ENCODE measurements around the gene TMC1. TPM values are rescaled to one million over a fixed set of nuclear protein-coding genes. Genes with fewer than 3 reads are reported as not detected.
A peak's percentile ranks its signal among the peaks of the same experiment; 100 is the strongest.

The TMC1 gene
- polyA plus RNA-seq, 1 donor: 1.3 TPM

DNA sequence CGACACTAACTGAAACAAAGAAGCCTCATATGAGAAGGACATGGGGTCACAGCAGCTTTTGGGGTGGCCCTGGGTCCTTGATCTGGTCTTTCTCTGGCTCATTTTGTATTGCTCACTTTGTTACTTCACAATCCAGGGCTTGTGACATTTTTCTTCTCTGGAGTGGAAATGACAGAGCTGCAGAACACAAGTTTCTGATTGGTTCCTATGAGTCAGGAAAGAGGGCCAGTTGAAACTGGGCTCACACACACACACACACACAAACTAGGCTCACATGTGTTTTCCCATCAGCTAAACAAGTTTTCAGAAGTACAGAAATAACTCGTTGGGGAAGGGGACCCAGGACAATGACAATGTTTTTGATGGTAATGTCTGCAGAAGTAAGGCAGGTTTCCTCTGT is 54.3 kb downstream of the TMC1 start:
- DNase-seq: no peak

DNA sequence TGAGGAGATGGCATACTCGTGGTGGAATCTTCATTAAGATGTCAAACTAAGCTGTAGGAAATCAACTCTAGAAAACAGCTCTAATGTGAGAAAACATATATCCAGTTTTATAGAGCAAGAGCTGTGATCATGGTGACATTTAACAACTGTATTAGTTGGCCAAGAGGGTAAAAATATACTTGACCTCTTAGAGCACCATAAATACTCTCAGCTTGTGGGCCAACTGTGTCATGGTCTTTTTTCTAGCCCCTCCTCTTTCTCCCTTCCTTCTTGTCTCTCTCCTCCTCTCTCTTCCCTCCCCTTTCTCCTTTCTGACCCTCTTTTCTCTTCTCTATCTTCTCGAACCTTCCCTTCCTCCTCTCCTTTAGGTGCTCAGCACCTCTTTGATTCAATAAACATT is 54.7 kb downstream of the TMC1 start:
- no peak for DNase-seq

DNA sequence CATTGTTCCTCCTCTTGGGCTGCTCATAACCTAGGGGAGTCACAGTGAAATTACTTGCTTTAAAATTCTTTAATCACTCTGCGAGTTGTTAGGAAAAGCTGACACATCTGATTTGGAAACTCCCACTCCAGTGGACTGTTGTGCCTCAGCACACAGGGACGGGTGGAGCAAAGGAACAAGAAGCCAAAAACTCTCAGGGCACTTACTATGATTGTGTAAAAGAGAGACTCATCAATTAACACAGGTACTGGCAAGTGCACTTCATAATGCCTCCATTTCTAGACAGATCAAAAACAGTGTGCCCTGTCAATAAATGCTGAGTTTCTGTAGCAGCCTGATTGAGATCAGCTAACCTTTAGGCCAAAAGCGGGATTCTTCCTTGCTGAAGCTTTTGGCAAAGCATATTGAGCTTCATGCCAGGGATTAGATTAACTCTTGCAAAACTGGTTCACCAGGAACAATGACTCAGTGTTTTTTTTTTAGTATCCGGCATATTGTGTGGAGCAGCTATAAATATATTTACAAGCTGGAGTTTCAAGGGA is 55.9 kb downstream of the TMC1 start:
- DNase-seq: no peak

DNA sequence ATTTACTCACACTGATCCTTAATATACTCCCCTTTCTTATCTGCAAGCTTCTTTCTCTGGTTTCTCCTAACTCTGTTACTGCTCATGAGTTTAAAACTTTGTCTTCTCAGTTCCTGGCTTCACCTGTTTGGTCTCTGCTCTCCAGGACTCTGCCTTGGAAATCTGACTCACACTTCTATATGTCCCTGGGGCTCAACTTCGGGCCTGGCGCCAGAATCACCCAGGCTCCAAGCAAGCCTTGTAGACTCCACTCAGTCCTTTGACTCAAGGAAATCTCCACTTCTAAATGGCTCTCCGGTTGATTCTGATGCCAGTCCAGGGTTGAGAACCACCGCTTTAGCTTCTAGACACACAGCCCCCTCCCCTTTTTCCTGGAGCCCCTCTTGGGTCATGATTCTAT is 57.8 kb downstream of the TMC1 start:
- DNase-seq: no peak

DNA sequence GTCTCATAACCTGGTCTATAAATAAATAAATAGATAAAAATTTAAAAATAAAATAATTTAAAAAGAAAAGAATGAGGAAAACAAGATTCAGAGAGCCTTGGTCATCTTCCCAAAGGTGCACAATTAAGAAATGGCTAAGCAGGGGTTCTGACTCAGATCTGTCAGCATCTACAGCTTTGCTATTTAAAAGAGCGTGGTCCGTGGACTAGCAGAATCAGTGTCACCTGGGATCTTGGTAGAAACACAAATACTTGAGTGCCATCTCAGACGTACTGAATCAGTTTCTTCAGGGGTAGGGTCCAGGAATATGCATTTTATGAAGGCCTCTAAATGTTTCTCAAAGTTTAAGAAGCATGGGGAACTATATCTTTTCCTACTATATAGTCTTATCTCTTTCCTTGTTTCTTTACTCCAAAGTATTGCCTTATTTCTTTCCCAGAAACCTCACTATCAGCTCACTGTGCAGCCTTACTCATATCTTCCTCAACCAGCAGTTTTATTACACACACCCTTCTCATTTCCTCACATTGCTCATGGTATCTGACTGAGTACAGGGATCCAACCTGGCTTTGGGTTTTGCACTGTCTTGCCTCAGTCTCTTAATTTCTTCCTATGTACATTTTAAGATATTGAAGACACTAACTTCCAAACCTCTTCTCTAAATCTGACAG is 58.6 kb downstream of the TMC1 start:
- DNase-seq: no peak

DNA sequence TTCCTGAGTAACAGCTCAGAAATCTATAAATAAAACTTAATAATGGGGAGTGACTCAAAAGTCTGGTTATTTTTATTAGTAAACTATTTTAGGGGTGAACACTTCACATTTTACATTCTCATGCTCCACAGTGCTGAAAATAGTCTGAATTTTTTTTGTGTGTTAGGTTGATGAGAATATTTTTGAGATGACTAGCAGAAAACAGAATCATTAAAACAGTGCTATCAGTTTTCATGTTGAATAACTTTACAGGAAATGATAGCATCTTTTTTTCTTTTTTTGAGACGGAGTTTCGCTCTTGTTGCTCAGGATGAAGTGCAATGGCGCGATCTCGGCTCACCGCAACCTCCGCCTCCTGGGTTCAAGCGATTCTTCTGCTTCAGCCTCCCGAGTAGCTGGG is 60.3 kb downstream of the TMC1 start:
- no peak for DNase-seq

DNA sequence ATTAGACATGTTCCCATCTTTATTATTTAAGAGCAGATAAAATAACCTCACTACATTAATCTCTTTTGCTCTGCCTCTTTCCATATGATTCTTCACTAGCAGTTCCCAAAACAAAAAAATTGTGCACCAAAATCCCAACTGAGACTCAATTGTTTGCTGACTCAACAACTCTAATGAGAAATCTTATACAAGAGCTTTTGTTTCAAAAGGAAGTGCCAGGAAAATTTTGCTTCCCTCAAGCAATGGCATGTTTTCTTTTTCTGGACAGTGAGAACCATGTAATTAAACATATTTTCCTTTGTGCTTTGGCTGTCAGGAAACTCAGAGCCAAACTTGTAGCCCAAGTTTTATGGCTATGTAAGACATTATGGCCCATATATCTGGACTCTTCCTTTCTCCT is 62.0 kb downstream of the TMC1 start:
- DNase-seq: no peak

DNA sequence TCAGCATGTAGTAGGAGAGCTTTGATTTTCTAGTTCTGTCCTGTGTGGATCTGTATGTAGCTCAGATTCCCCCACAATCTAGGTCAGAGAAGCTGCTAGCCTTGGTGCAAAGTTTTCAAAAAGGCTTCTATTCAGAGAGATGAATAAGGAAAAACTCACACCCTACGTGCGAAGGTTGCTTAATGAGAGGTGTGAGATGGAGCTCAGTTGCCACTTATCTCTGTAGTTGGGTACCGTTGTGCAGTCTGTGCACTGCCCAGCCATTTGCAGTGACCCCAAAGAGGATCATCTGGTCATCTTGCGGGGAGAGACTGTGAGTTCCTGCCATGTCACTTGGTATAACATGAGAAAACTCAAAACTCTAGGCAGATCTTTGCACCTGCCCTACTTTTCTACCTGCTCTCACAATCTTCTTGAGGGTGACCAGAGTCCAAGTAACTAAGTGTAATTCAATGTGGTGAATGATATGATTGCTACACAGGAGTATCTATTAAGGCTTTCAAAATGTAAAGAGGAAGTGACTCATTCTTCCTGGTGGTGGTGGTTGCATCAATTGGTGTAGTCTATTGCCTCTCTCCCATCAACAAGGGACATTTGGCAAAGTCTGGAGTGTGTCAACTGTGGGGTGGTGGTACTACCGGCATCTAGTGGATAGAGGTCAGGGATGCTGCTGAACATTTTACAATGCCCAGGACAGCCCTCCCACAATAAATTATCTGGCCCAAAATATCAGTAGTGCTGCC is 65.2 kb downstream of the TMC1 start:
- DNase-seq: no peak

DNA sequence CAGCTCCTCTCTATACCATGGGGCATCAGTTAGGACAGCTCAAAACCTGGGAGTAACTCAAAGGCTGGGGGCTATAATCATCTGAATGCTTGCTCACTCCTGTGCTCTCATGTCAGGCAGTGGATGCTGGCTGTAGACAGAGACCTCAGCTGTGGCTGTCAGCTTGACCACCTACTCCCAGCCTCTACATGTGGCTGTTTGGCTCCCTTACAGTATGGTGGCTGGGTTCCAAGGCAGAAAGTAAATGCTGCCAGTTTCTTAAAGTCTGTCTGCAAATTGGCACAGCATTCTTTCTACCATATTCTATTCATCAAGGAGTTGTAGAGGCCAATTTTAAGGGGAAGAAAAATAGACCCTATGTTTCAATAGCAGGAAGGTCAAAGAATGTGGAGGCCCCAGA is 66.9 kb downstream of the TMC1 start:
- DNase-seq: no peak

DNA sequence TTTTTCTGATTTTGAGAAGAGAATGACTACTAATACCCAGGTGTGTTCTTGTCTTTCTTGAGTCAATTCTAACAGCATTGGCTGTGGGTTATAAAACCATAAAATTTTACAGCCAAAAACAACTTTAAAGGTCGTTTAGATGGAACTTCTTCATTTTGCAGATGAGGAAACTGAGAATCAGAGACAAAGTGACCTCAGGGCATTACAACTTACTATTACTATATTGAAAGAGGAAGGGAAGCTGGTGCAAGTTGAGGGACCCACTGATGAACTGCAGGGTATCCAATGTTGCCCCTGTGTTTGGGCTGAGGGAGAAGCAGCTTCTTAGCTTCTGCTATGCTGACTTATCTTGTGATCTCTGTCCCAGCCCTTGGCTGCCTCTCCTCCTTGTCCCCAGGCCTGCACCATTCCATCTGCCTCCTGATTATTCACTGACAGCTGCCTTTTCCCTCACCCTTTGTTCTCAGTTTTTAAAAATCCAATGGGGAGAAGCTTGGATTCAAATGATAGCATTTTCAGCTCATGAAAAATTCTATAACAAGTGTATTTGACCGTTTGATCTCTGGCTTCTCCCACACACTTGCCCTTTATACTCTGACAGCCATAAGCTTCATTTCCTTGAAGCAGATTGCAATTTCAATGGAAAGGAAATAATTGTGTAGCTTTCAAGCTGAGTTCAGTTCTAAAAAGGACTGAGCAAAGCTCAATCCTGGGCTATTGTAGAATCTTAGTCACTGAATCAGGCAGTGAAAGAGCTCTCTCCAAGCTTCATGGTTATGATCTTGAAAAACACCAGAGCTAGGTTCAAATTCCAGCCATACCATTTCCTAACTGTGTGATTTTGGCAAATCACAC is 68.5 kb downstream of the TMC1 start:
- DNase-seq: no peak

DNA sequence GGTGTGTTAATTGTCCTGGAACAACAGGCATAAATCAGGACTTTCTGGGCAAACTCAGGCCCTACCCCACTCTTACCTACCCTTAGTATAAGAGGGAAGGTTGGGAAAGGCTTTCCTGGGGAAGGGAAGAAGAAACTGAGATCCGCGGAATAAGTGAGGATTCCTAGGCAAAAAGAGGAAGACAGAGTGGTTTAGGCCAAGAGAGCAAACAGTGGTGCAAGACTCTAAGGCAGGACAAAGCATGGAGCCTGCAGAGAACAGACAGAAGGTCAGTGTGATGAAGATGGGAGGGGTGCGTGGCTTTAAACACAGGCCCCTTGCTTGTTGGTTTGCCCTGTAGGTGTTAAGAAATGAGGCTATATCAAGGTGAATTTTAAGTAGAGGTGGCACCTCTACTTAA is 69.4 kb downstream of the TMC1 start:
- DNase-seq: no peak

DNA sequence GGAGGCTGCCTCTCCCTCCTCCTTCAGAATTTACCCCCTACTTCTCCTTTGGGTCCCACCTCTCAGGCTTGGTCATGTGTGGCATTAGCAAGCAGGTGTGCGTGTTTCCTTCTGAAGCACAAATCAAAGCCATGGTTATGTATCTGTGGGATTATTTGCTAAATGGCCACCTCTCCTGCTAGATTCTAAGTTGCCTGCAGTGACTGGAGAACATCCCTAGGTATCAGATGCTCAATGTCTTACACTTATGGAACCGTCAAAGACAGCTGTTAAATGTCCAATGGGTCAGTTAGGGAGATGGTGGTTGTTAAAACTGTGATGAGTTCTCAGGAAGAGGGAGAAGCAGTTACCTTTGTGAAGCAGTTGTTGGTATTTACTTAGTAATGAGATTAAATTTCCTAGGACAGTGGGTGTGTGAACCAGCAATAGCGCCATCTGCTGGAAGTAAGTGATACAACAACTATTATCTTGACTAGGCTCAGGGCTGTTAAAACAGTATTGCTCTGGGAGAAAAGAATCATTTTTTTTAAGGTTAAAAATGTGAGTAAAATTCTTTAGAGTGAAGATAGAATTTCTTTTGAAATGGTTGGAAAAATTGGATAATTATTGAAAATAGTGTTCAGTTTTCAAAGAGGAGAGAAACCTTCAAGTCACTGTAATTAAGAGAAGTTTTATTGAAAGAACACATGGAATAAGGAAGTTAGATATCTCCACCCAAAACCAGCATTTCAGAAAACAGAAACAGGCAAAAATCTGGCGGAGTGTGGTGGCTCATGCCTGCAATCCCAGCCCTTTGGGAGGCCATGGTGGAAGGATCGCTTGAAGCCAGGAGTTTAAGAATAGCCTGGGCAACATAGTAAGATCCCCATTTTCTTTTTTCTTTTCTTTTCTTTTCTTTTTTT is 71.3 kb downstream of the TMC1 start:
- DNase-seq: peak; percentile 56

DNA sequence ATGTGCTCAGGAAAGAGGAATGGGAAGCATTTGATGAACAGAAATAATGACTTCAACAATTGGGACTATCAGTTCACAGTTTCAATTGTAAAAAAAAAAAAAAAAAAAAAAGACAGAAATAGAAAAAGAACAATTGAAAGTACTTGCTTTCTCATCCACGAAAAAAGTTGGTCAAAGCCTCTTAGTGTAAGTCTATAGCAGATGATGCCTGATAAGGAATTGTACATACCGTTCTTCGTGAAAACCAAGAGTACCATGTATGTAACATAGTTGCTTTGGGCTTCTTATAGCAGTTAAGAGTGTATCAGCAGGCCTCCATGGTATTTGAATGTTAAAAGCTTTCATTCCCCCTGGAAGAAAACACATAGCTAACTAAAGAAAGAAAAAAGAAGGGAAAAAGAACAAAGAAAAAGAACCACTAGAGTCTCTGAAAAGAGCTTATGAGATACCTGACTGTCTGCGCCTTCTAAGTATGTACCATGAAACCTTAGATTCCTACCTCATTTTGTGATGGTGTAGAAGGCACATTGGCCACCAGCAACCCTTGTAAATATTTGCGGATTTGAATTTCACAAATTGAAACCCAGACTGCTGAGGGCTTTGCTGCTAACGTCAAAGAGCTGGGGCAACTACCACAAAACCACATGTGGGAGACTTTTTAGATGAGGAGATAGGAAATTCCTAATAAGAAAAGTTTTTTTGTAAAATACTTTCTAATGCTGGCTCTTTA is 75.2 kb downstream of the TMC1 start:
- DNase-seq: no peak

DNA sequence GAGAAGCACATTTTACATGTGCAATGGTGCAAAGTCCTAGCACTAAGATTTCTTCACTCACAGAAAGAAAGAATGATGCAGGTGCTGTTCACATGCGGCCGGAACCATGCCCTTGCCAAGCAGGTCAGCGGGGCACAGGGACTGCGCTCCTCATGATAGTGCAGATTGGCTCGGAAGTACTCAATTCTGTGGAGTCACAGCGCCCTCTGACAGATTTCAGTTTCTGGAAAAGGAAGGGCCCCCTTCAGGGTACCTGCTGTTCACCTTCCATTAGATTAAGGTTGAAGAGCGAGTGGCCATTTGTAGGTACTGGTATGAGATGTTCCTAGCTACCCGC is 75.7 kb downstream of the TMC1 start:
- no peak for DNase-seq

DNA sequence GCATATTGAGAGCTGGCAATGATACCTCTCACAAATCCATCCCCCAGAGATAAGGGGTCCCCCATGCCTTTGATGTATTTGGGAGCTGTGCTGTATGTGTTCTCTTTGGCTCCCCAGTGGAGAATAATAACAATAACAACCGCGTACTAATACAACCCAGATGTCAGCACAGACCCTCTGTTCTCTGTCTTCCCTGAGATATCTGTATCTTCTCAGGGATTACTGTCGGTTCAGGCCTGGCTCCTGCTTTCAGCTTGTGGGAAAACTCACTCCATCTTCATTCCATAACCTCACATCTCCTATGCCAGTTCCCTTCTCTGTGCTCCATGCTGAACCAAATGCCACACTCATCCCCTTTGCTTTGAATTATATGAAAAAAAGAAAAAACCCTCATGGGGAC is 76.2 kb downstream of the TMC1 start:
- no peak for DNase-seq

DNA sequence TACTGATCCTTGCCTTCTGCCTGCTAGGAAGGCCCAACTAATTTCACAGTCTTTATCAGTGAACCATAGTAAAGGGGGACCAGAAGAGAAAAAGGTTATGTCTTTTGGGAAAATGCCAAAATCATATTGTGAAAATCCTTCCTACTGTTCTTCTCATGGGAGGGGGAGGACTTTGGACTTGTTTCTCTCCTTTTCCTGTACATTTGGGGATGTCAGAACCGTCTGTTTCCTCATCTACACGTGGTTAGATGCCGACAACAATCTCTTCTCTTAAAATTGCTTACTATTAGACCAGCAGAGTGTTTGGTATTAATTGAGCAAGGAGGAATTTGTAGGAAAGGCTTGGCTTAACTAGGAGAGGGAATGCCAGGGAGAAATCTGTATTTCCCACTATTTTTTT is 77.2 kb downstream of the TMC1 start:
- DNase-seq: no peak

DNA sequence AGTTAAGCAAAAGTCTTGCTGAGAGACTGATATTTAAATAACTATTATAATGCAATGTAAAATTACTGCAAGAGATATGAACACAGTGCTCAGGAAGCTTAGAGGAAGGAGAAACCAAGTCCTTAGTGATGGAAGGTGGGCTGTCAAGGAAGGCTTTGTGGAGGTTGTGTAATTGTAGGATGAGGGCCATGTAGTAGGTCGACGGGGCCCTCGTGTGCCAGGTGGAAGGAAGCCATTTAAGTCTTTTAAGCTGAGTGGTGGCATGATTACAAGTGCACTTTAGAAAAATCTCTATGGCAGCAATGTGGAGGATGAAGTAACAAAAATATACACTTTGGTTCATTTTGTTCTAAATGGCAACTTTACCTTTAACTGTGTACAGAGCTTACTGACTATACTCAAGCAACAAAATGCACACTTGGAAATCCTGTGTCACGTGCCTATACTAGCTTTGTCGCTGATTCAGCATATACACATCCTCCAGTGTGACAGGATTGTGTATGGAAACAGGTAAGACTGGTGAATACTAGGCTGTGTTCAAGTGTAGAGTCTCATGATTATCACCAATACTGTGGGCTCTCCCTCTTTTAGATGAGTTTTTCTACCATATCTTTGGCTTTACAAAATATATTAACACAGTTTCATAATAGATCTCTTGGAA is 78.6 kb downstream of the TMC1 start:
- no peak for DNase-seq

DNA sequence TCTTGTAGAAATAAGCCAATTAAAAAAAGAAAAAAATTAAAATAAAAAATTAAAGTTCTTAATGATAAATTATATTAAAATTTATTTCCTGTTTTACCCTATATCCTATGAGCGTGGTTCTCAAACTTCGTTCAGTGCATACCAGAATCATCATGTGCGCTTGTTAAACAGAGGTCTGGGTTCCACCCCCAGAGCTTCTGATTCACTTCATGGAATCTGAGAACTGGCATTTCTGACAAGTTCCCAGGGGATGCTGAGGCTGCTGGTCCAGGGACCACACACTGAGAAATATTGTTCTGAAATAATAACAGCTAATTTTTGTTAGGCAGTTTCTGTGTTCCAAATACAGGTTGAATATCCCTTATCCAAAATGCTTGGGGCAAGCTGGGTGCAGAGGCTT is 79.3 kb downstream of the TMC1 start:
- no peak for DNase-seq

DNA sequence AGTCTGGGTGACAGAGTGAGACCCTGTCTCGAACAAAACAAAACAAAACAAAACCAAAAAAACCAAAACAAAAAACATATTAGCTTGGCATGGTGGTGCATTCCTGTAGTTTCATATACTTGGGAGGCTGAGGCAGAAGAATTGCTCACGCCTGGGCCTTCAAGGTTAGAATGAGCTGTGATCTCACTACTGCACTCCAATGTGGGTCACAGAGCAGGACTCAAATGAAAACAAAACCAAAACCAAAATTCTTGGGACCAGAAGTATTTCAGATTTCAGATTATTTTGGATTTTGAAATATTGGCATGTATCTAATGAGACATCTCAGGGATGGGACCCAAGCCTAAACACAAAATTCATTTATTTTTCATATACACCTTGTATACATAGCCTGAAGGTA is 80.2 kb downstream of the TMC1 start:
- DNase-seq: no peak

DNA sequence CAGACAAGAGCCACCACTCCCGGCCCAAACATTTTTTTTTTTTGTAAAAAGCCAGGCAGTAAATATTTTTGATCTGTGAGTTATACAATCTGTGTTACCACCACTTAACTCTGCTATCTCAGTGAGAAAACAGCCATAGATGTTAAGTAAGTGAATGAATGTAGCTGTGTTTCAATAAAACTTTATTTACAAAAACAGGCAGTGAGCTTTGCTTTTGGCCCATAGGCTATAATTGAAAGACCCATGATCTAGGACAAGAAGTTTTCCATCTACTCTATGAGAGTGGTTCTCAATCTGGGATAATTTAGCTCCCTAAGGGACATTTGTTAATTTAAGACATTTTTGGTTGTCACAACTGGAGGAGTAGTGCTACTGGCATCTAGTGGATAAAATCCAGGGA is 91.0 kb downstream of the TMC1 start:
- no peak for DNase-seq

DNA sequence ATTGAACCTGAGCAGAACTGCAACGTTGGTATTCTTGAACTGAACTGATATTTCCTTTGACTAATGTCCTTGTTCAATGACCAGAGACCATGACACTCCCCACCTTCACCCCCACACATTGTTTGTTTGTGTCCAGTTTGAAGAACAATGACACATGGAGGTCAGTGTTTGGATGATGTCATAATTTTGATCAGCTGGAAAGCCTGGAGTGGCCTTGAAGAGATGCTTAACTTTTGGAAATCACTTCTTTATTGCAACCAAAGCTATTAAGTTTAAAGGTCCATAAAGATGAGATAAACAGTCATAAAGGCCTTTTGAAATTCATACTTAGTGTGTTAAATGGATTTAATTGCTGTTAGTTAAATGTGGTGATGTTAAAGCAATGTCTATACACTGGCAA is 92.7 kb downstream of the TMC1 start:
- DNase-seq: no peak
